Fibroblast of pulmonary artery (primary cell): ENCODE measurements around the gene CNPY2.

Experiments used
- DNase-seq: peaks from one replicate; pipeline ENCODE4 v3.0.0-alpha.2; 2010; ENCODE audit warnings: low read depth
- H3K4me3 ChIP-seq: replicated peaks from 2 replicates; pipeline ENCODE4 v1.5.1; 2011; ENCODE audit warnings: low read depth, mild to moderate bottlenecking, control low read depth, low read length, moderate library complexity
- TF ChIP-seq, protein P1 (sequence below): IDR thresholded peaks from 2 replicates; pipeline ENCODE4 v1.5.1; 2011; ENCODE audit warnings: mild to moderate bottlenecking, control low read depth, low read length, inconsistent platforms; ENCODE audit errors: missing control alignments

The CNPY2 gene

DNA sequence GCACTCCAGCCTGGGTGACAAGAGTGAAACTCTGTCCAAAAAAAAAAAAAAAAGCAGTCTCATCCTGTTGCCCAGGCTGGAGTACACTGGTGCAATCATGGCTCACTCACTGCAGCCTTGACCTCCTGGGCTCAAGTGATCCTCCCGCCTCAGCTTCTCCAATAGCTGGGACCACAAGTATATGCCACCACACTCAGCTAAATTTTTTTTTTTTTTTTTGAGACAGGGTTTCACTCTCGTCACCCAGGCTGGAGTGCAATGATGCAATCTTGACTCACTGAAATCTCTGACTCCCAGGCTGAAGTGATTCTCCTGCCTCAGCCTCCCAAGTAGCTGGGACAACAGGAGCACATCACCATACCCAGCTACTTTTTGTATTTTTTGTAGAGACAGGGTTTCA, 5.2 kb upstream of the CNPY2 start:
- H3K4me3 ChIP-seq: no peak overlapping the region
- TF ChIP-seq, protein P1, sequence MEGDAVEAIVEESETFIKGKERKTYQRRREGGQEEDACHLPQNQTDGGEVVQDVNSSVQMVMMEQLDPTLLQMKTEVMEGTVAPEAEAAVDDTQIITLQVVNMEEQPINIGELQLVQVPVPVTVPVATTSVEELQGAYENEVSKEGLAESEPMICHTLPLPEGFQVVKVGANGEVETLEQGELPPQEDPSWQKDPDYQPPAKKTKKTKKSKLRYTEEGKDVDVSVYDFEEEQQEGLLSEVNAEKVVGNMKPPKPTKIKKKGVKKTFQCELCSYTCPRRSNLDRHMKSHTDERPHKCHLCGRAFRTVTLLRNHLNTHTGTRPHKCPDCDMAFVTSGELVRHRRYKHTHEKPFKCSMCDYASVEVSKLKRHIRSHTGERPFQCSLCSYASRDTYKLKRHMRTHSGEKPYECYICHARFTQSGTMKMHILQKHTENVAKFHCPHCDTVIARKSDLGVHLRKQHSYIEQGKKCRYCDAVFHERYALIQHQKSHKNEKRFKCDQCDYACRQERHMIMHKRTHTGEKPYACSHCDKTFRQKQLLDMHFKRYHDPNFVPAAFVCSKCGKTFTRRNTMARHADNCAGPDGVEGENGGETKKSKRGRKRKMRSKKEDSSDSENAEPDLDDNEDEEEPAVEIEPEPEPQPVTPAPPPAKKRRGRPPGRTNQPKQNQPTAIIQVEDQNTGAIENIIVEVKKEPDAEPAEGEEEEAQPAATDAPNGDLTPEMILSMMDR: no peak
- DNase-seq: no peak

- no peak for DNase-seq
- H3K4me3 ChIP-seq: no peak overlapping the region
- TF ChIP-seq, protein P1: no peak
Measured at GRCh38 chr12:56317675-56318074, 1.9 kb upstream of the CNPY2 start.

DNA sequence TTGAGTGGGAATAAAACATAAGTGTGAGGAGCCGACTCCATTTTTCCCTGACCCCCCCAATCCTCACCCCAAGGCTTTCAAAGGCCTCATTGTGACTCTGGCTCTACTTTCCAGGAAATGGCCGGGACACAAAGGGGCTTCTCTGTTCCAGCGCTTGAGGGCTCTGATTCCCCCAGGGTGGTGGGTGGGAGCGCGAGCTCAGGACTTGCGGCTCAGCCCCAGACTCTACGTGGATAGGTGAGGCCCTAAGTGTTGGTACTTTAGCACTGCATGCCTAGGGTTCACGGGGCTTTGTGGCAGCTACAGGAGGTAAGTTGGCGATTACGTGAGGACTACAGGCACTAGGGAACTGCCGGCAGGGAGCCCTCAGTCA, 553 bp downstream of the CNPY2 start:
- H3K4me3 ChIP-seq: peak overlapping the region; percentile 93
- TF ChIP-seq, protein P1: no peak
- DNase-seq: no peak

GRCh38 chr12:56311003-56311402, 4.8 kb downstream of the CNPY2 start:
- TF ChIP-seq, protein P1: no peak
- DNase-seq: no peak
- no peak overlapping the region for H3K4me3 ChIP-seq

DNA sequence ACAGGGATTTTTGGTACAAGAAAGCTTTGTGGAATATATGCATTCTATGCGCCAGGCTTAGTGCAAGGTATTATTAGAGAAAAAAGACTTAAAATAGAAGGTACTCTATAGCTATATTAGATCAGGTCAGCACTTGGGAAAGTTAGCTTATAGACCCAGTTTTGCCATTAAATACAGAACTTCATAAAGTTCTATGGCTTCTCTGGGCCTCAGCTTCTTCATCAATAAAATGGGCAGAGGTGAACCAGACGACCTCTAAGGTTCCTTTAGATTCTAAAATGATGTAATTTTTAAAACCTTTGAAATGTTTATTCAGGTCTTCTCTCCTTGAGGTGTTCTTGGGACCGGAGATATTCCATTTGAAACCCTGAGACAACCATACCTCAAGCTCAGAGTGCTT, 7.1 kb downstream of the CNPY2 start:
- H3K4me3 ChIP-seq: no peak overlapping the region
- DNase-seq: no peak
- TF ChIP-seq, protein P1: no peak

GRCh38 chr12:56307221-56307965, 8.4 kb downstream of the CNPY2 start:
- H3K4me3 ChIP-seq: no peak overlapping the region
- no peak for DNase-seq
- TF ChIP-seq, protein P1: no peak

DNA sequence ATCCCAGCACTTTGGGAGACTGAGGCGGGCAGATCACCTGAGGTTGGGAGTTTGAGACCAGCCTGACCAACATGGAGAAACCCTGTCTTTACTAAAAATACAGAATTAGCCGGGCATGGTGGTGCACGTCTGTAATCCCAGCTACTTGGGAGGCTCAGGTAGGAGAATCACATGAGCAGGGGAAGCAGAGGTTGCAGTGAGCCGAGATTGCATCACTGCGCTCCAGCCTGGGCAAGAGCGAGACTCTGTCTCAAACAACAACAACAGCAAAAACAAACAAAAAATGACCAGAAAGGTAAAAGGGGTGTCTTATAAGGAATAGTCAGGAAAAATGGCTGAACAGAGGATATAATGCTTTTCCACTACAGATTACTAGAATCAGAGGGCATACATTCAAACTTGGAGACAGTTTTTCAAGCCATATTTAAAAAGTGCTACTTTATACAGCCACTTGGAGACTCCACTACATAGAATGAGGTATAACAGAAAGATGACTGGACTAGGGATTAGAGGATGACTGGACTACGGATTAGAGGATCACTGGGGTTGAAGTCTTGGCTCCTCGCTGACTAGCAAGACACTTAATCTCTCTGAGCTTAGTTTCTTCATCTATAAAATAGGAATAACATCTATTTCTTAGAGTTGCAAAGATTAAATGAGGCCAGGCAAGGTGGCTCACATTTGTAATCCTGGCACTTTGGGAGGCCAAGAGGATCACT, 10.8 kb downstream of the CNPY2 start:
- no peak overlapping the region for H3K4me3 ChIP-seq
- TF ChIP-seq, protein P1: no peak
- DNase-seq: no peak
